Glutamatergic neuron (in vitro differentiated cells): ENCODE results near the gene CD24. TPM values are rescaled to one million over a fixed set of nuclear protein-coding genes. Genes with fewer than 3 reads are reported as not detected.

Experiments used
- DNase-seq: peaks from one replicate; pipeline ENCODE4 v3.0.0; 2022
- H3K27ac Mint-ChIP-seq: one replicate; pipeline ENCODE4 v1.8.0; 2020; ENCODE audit warnings: mild to moderate bottlenecking, mixed read lengths, inconsistent platforms; ENCODE audit not compliant: unreplicated experiment
- H3K27me3 Mint-ChIP-seq: one replicate; pipeline ENCODE4 v1.8.0; 2020; ENCODE audit warnings: mild to moderate bottlenecking, moderate library complexity, mixed read lengths, inconsistent platforms; ENCODE audit not compliant: unreplicated experiment
- H3K36me3 Mint-ChIP-seq: one replicate; pipeline ENCODE4 v1.8.0; 2020; ENCODE audit warnings: mild to moderate bottlenecking, mixed read lengths, inconsistent platforms; ENCODE audit not compliant: unreplicated experiment
- H3K4me1 Mint-ChIP-seq: one replicate; pipeline ENCODE4 v1.8.0; 2020; ENCODE audit warnings: mild to moderate bottlenecking, low read depth, mixed read lengths, inconsistent platforms; ENCODE audit not compliant: unreplicated experiment
- H3K4me3 Mint-ChIP-seq: one replicate; pipeline ENCODE4 v1.8.0; 2020; ENCODE audit warnings: mild to moderate bottlenecking, mixed read lengths, inconsistent platforms; ENCODE audit not compliant: unreplicated experiment
- H3K9me3 Mint-ChIP-seq: one replicate; pipeline ENCODE4 v1.8.0; 2020; ENCODE audit warnings: mild to moderate bottlenecking, moderate library complexity, mixed read lengths, inconsistent platforms; ENCODE audit not compliant: unreplicated experiment
- total RNA-seq: library from RNA; stranded (reverse); fragmentation: NEBNext Ultra II Directional; extraction: Animal tissue kit (Norgen Biotek cat#: 25700); gene quantifications from one replicate; pipeline ENCODE4 v1.2.1, GENCODE V29; 2021; ENCODE audit not compliant: unreplicated experiment
- TF ChIP-seq, protein P1 (sequence below): fragments of 200-600 bp; sonication (generic); IDR thresholded peaks from one replicate; pipeline ENCODE4 v1.5.0; 2021; ENCODE audit not compliant: partially characterized antibody, unreplicated experiment

CD24 gene
- total RNA-seq, 1 donor from 2014 or later, result 782 TPM

DNA sequence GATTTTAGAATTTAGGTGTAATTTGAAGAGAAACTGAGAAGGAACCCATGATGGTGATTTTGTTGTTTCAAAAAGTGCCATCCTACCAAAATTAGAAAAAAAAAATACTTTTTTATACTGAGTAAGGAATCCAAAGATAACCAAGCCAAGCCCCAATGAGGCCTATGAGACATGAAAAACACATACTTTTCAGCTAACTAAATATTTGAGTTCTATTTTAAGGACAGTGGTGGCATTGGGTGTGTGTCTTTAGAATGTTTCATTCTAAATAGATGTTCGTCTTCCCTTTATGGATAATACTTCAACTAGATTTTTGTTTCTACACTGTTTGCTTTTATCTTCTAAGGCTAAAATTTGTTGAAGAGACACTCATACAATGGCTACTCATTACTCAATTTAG is 9.6 kb downstream of the CD24 start:
- DNase-seq, result no peak
- no peak overlapping the region for H3K27ac Mint-ChIP-seq
- TF ChIP-seq, protein P1, sequence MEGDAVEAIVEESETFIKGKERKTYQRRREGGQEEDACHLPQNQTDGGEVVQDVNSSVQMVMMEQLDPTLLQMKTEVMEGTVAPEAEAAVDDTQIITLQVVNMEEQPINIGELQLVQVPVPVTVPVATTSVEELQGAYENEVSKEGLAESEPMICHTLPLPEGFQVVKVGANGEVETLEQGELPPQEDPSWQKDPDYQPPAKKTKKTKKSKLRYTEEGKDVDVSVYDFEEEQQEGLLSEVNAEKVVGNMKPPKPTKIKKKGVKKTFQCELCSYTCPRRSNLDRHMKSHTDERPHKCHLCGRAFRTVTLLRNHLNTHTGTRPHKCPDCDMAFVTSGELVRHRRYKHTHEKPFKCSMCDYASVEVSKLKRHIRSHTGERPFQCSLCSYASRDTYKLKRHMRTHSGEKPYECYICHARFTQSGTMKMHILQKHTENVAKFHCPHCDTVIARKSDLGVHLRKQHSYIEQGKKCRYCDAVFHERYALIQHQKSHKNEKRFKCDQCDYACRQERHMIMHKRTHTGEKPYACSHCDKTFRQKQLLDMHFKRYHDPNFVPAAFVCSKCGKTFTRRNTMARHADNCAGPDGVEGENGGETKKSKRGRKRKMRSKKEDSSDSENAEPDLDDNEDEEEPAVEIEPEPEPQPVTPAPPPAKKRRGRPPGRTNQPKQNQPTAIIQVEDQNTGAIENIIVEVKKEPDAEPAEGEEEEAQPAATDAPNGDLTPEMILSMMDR, result no peak
- H3K9me3 Mint-ChIP-seq, result peaks cover 4% of the 10 kb centered on the region
- no peak overlapping the region for H3K4me3 Mint-ChIP-seq
- peaks cover 6% of the 10 kb centered on the region for H3K36me3 Mint-ChIP-seq
- H3K27me3 Mint-ChIP-seq, result peaks cover 4% of the 10 kb centered on the region
- H3K4me1 Mint-ChIP-seq, result no peaks in the 10 kb centered on the region

DNA sequence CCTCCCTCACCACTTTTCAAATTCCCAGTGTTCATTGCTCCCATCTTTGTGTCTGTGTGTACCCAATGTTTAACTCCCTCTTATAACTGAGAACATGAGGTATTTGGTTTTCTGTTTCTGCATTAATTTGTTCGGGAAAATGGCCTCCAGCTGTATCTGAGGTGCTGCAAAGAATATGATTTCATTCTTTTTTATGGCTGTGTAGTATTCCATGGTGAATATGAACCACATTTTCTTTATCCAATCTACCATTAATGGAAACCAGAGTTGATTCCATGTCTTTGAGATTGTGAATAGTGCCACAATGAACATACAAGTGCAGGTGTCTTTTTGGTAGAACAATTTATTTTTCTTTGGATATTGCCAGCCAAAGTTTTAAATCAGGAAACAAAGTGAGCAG is 10.4 kb downstream of the CD24 start:
- Mint-ChIP-seq H3K36me3 (peaks cover 3% of the 10 kb centered on the region), H3K27ac (no peak overlapping the region), H3K9me3 (peaks cover 2% of the 10 kb centered on the region), H3K4me1 (no peaks in the 10 kb centered on the region), H3K27me3 (peaks cover 4% of the 10 kb centered on the region), H3K4me3 (no peak overlapping the region)
- TF ChIP-seq, protein P1, result no peak
- no peak for DNase-seq

DNA sequence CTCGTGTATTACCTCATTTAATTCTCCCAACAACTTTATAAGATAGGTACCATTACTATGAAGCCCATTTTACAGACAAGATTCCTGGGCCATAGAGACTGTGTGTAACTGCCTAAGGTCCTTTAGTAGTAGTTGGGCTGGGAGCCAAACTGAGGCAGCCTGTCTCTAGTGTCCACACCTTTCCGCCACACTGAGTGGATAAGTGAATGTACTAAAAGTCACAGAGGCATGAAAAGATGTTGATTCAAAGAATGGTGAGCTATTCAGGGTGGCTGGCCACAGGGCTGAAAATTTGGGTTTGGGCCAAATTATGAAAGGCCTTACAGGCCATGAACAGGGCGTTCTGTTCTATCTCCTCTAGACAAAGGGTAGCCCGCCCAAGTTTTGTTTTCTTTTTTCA is 11.0 kb downstream of the CD24 start:
- TF ChIP-seq, protein P1, result no peak
- no peaks in the 10 kb centered on the region for H3K36me3 Mint-ChIP-seq

DNA sequence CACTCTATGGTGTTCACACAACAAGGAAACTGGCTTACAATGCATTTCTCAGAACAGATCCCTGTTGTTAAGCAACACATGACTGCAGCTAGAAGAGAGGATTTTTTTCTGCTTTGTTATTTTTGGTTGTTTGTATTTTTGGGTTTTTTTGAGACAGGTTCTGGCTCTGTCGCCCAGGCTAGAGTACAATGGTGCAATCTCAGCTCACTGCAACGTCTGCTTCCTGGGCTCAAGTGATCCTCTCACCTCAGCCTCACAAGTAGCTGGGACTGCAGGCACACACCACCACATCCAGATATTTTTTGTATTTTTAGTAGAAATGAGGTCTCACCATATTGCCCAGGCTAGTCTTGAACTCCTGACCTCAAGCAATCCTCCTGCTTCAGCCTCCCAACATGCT is 12.7 kb downstream of the CD24 start:
- Mint-ChIP-seq H3K4me1 (no peaks in the 10 kb centered on the region), H3K27me3 (peaks cover 2% of the 10 kb centered on the region), H3K4me3 (no peak overlapping the region), H3K27ac (no peak overlapping the region), H3K9me3 (peaks cover 2% of the 10 kb centered on the region), H3K36me3 (no peaks in the 10 kb centered on the region)
- DNase-seq, result no peak
- TF ChIP-seq, protein P1, result no peak

More for the DNA sequence above, 11.0 kb downstream of the CD24 start:
- Mint-ChIP-seq H3K9me3 (peaks cover 2% of the 10 kb centered on the region), H3K27ac (no peak overlapping the region), H3K4me1 (no peaks in the 10 kb centered on the region), H3K27me3 (peaks cover 2% of the 10 kb centered on the region), H3K4me3 (no peak overlapping the region)
- DNase-seq, result no peak

DNA sequence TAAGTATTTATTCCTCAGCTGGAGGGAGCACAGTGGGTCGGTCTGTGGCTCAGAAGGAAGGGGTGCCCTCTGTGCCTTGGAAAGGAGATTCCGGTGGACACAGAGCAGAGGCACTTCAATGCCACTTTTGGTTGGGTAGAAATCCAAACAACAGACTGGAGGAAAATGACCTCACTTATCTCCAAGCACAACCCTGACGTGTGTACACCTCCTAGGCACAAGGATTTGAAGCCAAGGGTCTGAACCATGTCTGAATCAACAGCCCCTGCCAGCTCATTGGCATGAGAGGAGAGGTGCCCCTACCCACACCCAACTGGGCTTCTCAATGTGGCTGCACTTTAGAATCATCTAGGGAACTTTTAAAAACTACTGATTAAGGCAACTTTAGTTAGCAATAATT is 13.4 kb downstream of the CD24 start:
- TF ChIP-seq, protein P1, result no peak
- H3K4me1 Mint-ChIP-seq, result no peaks in the 10 kb centered on the region
- H3K36me3 Mint-ChIP-seq, result no peaks in the 10 kb centered on the region
- H3K27me3 Mint-ChIP-seq, result peaks cover 2% of the 10 kb centered on the region
- H3K27ac Mint-ChIP-seq, result no peak overlapping the region
- DNase-seq, result no peak
- no peak overlapping the region for H3K4me3 Mint-ChIP-seq
- H3K9me3 Mint-ChIP-seq, result peaks cover 2% of the 10 kb centered on the region
